ENCODE data around the gene FCER1G.

Gene FCER1G
- total RNA-seq: 1.6 to 2.2 reads per million in 2 donors

- DNase-seq: no peak
Observed at GRCh38 chr1:161215076-161215475, at the start of gene FCER1G. FCER1G (plus strand) TSS chr1:161215295; CDS start chr1:161215322, 27 bp downstream.

DNA sequence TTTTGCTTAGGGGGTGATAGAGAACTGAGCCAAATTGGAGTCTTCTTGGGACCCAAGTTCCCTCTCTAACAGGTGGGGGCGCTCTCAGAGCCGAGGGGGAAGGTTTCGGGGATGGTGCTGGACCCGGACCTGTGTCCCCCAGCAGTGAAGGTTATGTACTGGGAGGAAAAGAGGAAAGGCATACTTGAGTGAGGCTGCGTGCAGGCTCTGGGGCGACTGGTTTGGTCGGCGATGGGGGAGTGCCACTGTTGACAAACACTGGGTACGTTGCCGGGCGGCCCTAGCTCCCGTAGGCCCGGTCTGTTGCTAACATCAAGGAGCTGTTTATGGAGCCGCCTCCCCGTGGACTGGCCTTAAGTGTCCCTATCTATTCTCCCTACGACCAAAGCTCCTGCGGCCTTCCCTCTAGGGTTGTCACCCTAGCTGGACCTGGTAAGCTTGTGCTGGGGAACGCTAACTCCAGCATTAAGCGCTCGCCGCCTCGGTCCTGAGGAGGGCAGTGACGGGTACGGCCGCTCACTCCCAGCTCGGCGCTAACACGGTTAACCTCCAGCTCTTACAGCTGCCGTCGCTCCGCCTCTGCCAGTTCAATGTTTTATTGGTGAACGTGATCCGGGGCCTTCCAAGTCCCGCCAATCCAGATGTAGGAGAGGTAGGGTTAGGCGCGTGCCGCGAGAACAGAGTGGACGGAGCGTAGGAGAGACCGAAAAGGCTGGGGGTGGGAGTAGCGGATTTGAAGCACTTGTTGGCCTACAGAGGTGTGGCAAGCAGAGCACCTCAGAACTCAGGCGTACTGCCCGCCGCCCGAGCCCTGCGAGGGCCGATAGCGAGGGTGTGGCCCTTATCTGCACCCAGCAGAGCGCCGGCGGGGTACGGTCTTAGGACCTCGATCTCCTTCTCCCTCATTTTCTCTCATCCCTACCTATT is 49.1 kb upstream of the FCER1G start, which contains the start of gene PPOX:
Gene PPOX (plus strand): TSS at position 685 of the 927 bp plus-strand sequence. CDS start 422 bp downstream, outside the sequence.
- DNase-seq: peak; percentile 66

DNA sequence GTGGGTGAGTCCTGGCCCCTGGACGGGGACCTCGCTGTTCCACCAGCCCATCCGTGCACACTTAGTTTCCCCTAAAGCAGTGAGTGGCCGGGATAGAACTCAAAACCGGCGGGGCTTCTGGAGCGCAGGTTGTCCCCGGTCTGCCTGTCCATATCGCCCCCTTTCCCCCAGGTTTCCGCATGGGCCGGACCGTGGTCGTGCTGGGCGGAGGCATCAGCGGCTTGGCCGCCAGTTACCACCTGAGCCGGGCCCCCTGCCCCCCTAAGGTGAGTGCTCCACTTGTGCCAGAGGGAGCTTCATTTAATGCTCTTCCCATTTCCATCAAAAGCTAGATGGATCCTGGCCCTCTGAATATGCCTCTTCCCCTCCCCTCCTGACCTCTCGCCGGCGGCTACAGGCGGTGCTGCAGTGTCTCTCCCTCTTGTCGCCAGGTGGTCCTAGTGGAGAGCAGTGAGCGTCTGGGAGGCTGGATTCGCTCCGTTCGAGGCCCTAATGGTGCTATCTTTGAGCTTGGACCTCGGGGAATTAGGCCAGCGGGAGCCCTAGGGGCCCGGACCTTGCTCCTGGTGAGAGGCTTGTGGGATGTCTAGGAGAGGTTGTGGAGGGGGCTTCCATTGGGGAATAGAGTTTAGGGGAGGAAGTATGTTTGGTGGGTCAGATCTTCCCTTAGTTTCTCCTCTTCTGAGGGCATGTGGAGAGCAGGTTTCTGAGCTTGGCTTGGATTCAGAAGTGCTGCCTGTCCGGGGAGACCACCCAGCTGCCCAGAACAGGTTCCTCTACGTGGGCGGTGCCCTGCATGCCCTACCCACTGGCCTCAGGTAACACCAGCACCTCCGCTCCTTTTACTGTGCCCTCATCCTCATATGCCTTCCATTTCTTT is 48.2 kb upstream of the FCER1G start:
- DNase-seq: no peak

- DNase-seq: no peak
Observed at GRCh38 chr1:161168906-161169305, 46.2 kb upstream of the FCER1G start.

GRCh38 chr1:161171191-161171590 is 43.9 kb upstream of the FCER1G start:
- DNase-seq: no peak

DNA sequence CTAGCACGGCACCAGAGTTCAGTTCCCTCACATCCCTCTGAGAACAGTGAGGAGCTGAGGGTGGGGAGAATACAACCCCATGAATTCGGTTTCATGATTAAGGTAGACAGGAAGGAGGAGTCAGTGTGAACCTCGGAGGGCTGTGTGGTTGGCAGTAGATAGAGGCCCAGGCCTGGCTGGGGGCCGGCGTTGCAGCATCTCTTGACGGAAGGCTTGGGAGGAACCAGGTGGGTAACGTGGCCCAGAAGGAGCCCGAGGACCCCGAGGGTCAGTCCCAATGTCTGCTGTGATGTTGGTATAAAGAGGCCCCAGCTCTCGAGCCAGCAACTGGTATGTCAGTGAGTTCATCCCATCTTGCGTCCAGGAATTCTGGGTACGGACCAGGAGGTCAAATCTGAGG is 43.4 kb upstream of the FCER1G start:
- no peak for DNase-seq

- DNase-seq: no peak
Observed at GRCh38 chr1:161172349-161172748, 42.7 kb upstream of the FCER1G start.

DNA sequence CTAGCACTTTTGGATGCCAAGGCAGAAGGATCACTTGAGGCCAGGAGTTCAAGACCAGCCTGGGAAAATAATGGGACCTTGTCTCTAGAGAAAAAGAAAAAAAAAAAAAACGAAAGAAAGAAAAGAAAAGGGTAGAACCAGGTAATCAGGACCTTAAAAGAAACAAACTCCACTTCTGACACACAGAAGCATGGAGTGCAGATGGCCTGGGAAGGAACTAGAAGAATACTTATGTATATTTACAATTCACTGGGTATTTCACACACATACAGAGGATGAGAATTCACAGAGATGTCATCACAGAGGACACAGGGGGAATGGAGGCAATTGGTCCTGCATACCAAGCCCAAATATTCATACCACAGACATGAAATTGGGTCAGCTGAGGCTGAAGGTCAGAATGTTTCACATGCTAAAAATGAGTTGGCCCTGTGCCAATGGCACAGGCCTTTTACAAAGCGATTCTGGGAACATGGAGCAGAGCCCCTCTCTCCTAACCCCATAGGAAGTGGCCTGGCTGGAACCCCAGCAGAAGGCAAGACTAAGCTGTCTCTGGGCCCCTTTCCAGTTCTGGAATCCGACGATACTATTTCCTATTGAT is 42.2 kb upstream of the FCER1G start:
- DNase-seq: no peak

- no peak for DNase-seq
Observed at GRCh38 chr1:161173711-161174110, 41.4 kb upstream of the FCER1G start.

GRCh38 chr1:161174911-161175310 is 40.2 kb upstream of the FCER1G start:
- no peak for DNase-seq

GRCh38 chr1:161175771-161176453 is 39.2 kb upstream of the FCER1G start:
- DNase-seq: no peak

- no peak for DNase-seq
Observed at GRCh38 chr1:161176468-161177111, 38.5 kb upstream of the FCER1G start.

- peak; percentile 84 for DNase-seq
Observed at GRCh38 chr1:161177112-161177935, 37.8 kb upstream of the FCER1G start, which contains the start of gene B4GALT3. B4GALT3 (minus strand) TSS chr1:161177507; CDS start chr1:161176060, 1,447 bp downstream.

- DNase-seq: no peak
Observed at GRCh38 chr1:161177936-161178244, 37.2 kb upstream of the FCER1G start.

GRCh38 chr1:161179698-161180097 is 35.4 kb upstream of the FCER1G start:
- DNase-seq: no peak

GRCh38 chr1:161180639-161181038 is 34.5 kb upstream of the FCER1G start:
- DNase-seq: no peak

- DNase-seq: no peak
Observed at GRCh38 chr1:161182214-161182613, 32.9 kb upstream of the FCER1G start.

GRCh38 chr1:161185282-161185682 is 29.8 kb upstream of the FCER1G start:
- no peak for DNase-seq

- no peak for DNase-seq
Observed at GRCh38 chr1:161185732-161186311, 29.3 kb upstream of the FCER1G start.

DNA sequence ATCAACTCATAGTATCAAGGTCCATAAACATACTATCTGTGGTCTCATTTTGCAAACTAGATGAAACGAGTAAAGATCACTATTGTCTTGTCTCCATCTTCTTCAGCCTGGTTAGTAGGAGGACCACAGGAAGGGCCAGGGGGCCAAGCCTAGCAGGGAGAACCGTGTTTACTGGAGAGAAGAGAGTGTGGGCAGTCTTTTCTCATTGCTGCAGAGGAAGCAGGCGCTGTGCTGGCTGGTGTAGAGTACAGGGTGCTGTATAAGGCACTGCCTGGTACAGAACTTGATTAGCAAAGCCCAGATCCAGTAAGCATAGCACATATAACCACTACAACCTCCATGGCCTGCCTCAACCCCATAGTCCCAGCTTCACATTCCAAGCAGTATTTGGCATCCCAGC is 27.8 kb upstream of the FCER1G start:
- DNase-seq: no peak

DNA sequence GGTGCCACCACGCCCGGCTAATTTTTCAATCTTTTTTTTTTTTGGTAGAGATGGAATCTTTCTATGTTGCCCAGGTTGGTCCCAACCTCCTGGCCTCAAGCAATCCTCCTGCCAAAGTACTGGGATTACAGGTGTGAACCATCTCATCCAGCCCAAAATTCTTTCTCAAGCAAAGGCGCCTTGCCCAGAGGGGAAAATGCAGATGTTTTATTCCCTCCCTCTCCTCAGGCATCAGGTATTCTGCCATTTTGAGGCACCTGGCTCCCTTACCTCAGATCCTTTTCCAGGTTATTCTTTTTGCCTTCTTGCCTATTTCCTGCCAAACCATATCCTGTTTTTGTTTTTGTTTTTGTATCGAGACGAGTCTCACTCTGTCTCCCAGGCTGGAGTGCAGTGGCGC is 26.7 kb upstream of the FCER1G start:
- DNase-seq: no peak

Data from activated gamma-delta T cell (primary cell).